H1 (cell line): ENCODE results near the gene C20orf96. TPM values are rescaled to one million over a fixed set of nuclear protein-coding genes. Genes with fewer than 3 reads are reported as not detected.

Experiments used
- CTCF ChIA-PET: fragments of 300-600 bp; sonication (Branson Sonifier 250); formaldehyde crosslinking; loops from one replicate; lab custom pipeline; 2021; ENCODE audit not compliant: partially characterized antibody; lab: Charles Lee
- POLR2A ChIA-PET: fragments of 300-600 bp; sonication (Branson Sonifier 250); formaldehyde crosslinking; loops from one replicate; lab custom pipeline; 2021; ENCODE audit warnings: inconsistent platforms; ENCODE audit not compliant: partially characterized antibody; lab: Charles Lee
- DNase-seq, 2 experiments: peaks; one replicate each; pipeline versions ENCODE4 v3.0.0 to v3.0.0-alpha.2; 2010 to 2022; ENCODE audit warnings: low spot score in 2 of 2, low read depth in 1 of 2, mixed read lengths in 1 of 2
- FAIRE-seq: peaks from 2 replicates; lab custom pipeline; 2011; peaks lifted over from hg19 to GRCh38; lab: Jason Lieb, UNC
- H2AFZ ChIP-seq: 2 replicates; pipeline ENCODE4 v1.8.1; 2012; ENCODE audit warnings: low read length, inconsistent platforms
- H2AK5ac ChIP-seq: 2 replicates; pipeline ENCODE4 v1.6.1; 2013; ENCODE audit warnings: low read depth, low read length
- H2BK120ac ChIP-seq: replicated peaks from 2 replicates; pipeline ENCODE3; 2013; ENCODE audit warnings: low read depth, low read length, inconsistent platforms
- H2BK12ac ChIP-seq: 2 replicates; pipeline ENCODE4 v1.6.1; 2013; ENCODE audit warnings: low read depth, low read length
- H2BK15ac ChIP-seq: 2 replicates; pipeline ENCODE4 v1.6.1; 2013; ENCODE audit warnings: low read length
- H2BK20ac ChIP-seq: 2 replicates; pipeline ENCODE4 v1.6.1; 2013; ENCODE audit warnings: low read length
- H2BK5ac ChIP-seq: 2 replicates; pipeline ENCODE4 v1.6.1; 2013; ENCODE audit warnings: low read depth, low read length
- H3K14ac ChIP-seq: 2 replicates; pipeline ENCODE4 v1.6.1; 2013; ENCODE audit warnings: inconsistent platforms; ENCODE audit not compliant: insufficient read length
- H3K18ac ChIP-seq: 2 replicates; pipeline ENCODE4 v1.6.1; 2013; ENCODE audit warnings: low read length; ENCODE audit errors: extremely low read depth
- H3K23ac ChIP-seq: 2 replicates; pipeline ENCODE4 v1.6.1; 2013; ENCODE audit warnings: inconsistent platforms; ENCODE audit not compliant: insufficient read length
- H3K23me2 ChIP-seq: 2 replicates; pipeline ENCODE4 v1.6.1; 2013; ENCODE audit warnings: low read depth, low read length
- H3K27ac ChIP-seq: 2 replicates; pipeline ENCODE4 v1.6.1; 2011; ENCODE audit warnings: low read depth, low read length, inconsistent platforms
- H3K27me3 ChIP-seq, 4 experiments: replicated peaks in 1 of 4; 1 replicate in 1 of 4; 2 replicates in 3 of 4; pipeline versions ENCODE4 v1.6.1 to v1.8.1; 2011 to 2013; ENCODE audit warnings: low read length in 3 of 4, mild to moderate bottlenecking in 3 of 4, inconsistent platforms in 2 of 4, mixed read lengths in 2 of 4, moderate library complexity in 1 of 4; ENCODE audit not compliant: control insufficient read depth in 3 of 4, insufficient read depth in 3 of 4; ENCODE audit errors: extremely low read depth in 1 of 4
- H3K36me3 ChIP-seq, 4 experiments: 2 replicates each; pipeline versions ENCODE4 v1.6.1 to v1.8.1; 2011 to 2013; ENCODE audit warnings: mild to moderate bottlenecking in 4 of 4, low read length in 3 of 4, moderate library complexity in 2 of 4, control low read depth in 1 of 4, inconsistent platforms in 1 of 4; ENCODE audit not compliant: insufficient read depth in 4 of 4, control insufficient read depth in 2 of 4
- H3K4ac ChIP-seq: replicated peaks from 2 replicates; pipeline ENCODE3; 2013; ENCODE audit warnings: low read length, low read depth, mixed read lengths, inconsistent platforms; ENCODE audit not compliant: insufficient read length
- H3K4me1 ChIP-seq, 4 experiments: replicated peaks in 1 of 4; 1 replicate in 1 of 4; 2 replicates in 3 of 4; pipeline versions ENCODE4 v1.6.1 to v1.8.1; 2011 to 2013; ENCODE audit warnings: low read length in 3 of 4, inconsistent platforms in 2 of 4, mixed read lengths in 1 of 4; ENCODE audit not compliant: insufficient read depth in 4 of 4, control insufficient read depth in 3 of 4
- H3K4me2 ChIP-seq, 2 experiments: 2 replicates each; pipeline versions ENCODE4 v1.6.1 to v1.8.1; 2011 to 2013; ENCODE audit warnings: low read depth in 2 of 2, low read length in 2 of 2, control low read depth in 1 of 2, inconsistent platforms in 1 of 2, mild to moderate bottlenecking in 1 of 2; ENCODE audit not compliant: insufficient read depth in 1 of 2
- H3K4me3 ChIP-seq, 4 experiments: fragments of 200-600, 300-600 bp in 1 of 4; sonication (generic), shearing (Covaris generic), sonication (Bioruptor Twin) in 1 of 4; 2 replicates each; pipeline versions ENCODE4 v1.5.1 to v1.8.1; 2011 to 2016; ENCODE audit warnings: low read length in 4 of 4, low read depth in 3 of 4, control low read depth in 2 of 4, inconsistent platforms in 2 of 4, mild to moderate bottlenecking in 2 of 4, mixed read lengths in 1 of 4, moderate library complexity in 1 of 4; ENCODE audit not compliant: insufficient read depth in 2 of 4; ENCODE audit errors: extremely low read depth in 1 of 4
- H3K56ac ChIP-seq: replicated peaks from 2 replicates; pipeline ENCODE3; 2013; ENCODE audit warnings: low read depth, mild to moderate bottlenecking, mixed read lengths, low read length, inconsistent platforms; ENCODE audit not compliant: insufficient read length
- H3K79me1 ChIP-seq: 2 replicates; pipeline ENCODE4 v1.6.1; 2013; ENCODE audit warnings: low read depth, low read length, control low read depth
- H3K79me2 ChIP-seq, 2 experiments: 2 replicates each; pipeline versions ENCODE4 v1.6.1 to v1.8.1; 2012 to 2013; ENCODE audit warnings: low read length in 2 of 2, mild to moderate bottlenecking in 2 of 2, inconsistent platforms in 1 of 2; ENCODE audit not compliant: insufficient read depth in 2 of 2, control insufficient read depth in 1 of 2
- H3K9ac ChIP-seq, 4 experiments: replicated peaks in 1 of 4; 1 replicate in 1 of 4; 2 replicates in 3 of 4; pipeline versions ENCODE4 v1.6.1 to v1.8.1; 2011 to 2013; ENCODE audit warnings: low read depth in 3 of 4, low read length in 3 of 4, control low read depth in 2 of 4, mild to moderate bottlenecking in 2 of 4, moderate library complexity in 2 of 4, inconsistent platforms in 1 of 4; ENCODE audit errors: extremely low read depth in 1 of 4
- H3K9me3 ChIP-seq, 2 experiments: 2 replicates each; pipeline versions ENCODE4 v1.6.1 to v1.8.1; 2012 to 2013; ENCODE audit warnings: mild to moderate bottlenecking in 2 of 2, moderate library complexity in 2 of 2, control low read depth in 1 of 2, inconsistent platforms in 1 of 2, low read depth in 1 of 2, low read length in 1 of 2, mixed read lengths in 1 of 2; ENCODE audit not compliant: insufficient read depth in 2 of 2
- H4K20me1 ChIP-seq, 2 experiments: replicated peaks in 1 of 2; 2 replicates each; pipeline versions ENCODE3 to v1.8.1; 2011 to 2013; ENCODE audit warnings: inconsistent platforms in 2 of 2, low read length in 2 of 2, mild to moderate bottlenecking in 1 of 2; ENCODE audit not compliant: insufficient read depth in 2 of 2, control insufficient read depth in 1 of 2
- H4K5ac ChIP-seq: 2 replicates; pipeline ENCODE4 v1.6.1; 2013; ENCODE audit warnings: low read length, low read depth, mixed read lengths, inconsistent platforms; ENCODE audit not compliant: insufficient read length
- H4K8ac ChIP-seq: 2 replicates; pipeline ENCODE4 v1.8.0; 2013; ENCODE audit warnings: mild to moderate bottlenecking, moderate library complexity, low read length, inconsistent platforms; ENCODE audit not compliant: insufficient read depth; ENCODE audit errors: extremely low read depth
- H4K91ac ChIP-seq: replicated peaks from 2 replicates; pipeline ENCODE3; 2013; ENCODE audit warnings: low read length, mixed read lengths, inconsistent platforms; ENCODE audit not compliant: insufficient read length
- KDM5A ChIP-seq: fragments of 200-600 bp; IDR thresholded peaks from 2 replicates; pipeline ENCODE4 v1.7.1; 2012; ENCODE audit warnings: mild to moderate bottlenecking, low read length, inconsistent platforms, mixed read lengths
- polyA plus RNA-seq, 7 experiments: library from polyadenylated mRNA; depleted of rRNA in 3 of 7; stranded (reverse) in 5 of 7; unstranded in 2 of 7; fragments of >200 nt in 5 of 7; fragments of 200-250 nt in 2 of 7; gene quantifications; 1 replicate in 5 of 7; 2 replicates in 1 of 7; 4 replicates in 1 of 7; pipeline versions ENCODE4 v1.2.1 to v1.2.3, GENCODE V29; 2011 to 2013; ENCODE audit warnings: missing spikeins in 2 of 7, mixed read lengths in 2 of 7
- total RNA-seq: library from RNA; stranded (reverse); fragmentation: NEBNext Ultra II Directional; extraction: Animal tissue kit (Norgen Biotek cat#: 25700); gene quantifications from 2 replicates; pipeline ENCODE4 v1.2.1, GENCODE V29; 2021

Gene C20orf96
- total and polyA plus RNA-seq, 2 of the 8 experiments (the other 6 are each of a cell fraction or from before 2014, with no cell fraction given), result 19.2 to 21.0 TPM

- H2BK120ac ChIP-seq, result no peak overlapping the region
- H3K14ac ChIP-seq, result no peak overlapping the region
- H3K4me3 ChIP-seq, result no peak overlapping the region
- H4K8ac ChIP-seq, result no peak overlapping the region
- no peak overlapping the region for H3K4me2 ChIP-seq
- H3K23ac ChIP-seq, result no peak overlapping the region
- no peak overlapping the region for H2BK15ac ChIP-seq
- DNase-seq, result no peak
- no peak overlapping the region for H4K5ac ChIP-seq
- H2BK12ac ChIP-seq, result no peak overlapping the region
- no peak overlapping the region for H2BK20ac ChIP-seq
- no peaks in the 10 kb centered on the region for H3K9me3 ChIP-seq
- CTCF ChIA-PET, result interaction anchor here (0.7 kb wide), 1 partner anchor 601 kb away, joined by 3 read pairs; no protein-coding TSS in a partner anchor
- no peak overlapping the region for H3K27ac ChIP-seq
- H3K9ac ChIP-seq, result no peak overlapping the region
- H3K79me1 ChIP-seq, result no peaks in the 10 kb centered on the region
- H2BK5ac ChIP-seq, result no peak overlapping the region
- H2AFZ ChIP-seq, result no peak overlapping the region
- H4K20me1 ChIP-seq, result peaks cover 0 to 4% of the 10 kb centered on the region in 2 experiments
- no peak overlapping the region for H3K56ac ChIP-seq
- no peak for TF ChIP-seq KDM5A
- TF ChIP-seq, all 59 proteins: peak for 0
- Histone ChIP-seq H3K4ac (no peak overlapping the region), H3K27me3 (peaks cover 0 to 3% (median 0%) of the 10 kb centered on the region in 4 experiments; a peak in 2 of 7 replicates), H2AK5ac (no peak overlapping the region), H3K18ac (no peak overlapping the region), H3K23me2 (no peaks in the 10 kb centered on the region; the same call in 1 of the 2 replicates), H3K36me3 (peaks cover 7 to 10% (median 8%) of the 10 kb centered on the region in 4 experiments; a peak in 6 of 8 replicates), H4K91ac (no peak overlapping the region), H3K4me1 (0 out of 7 replicates have a peak, but pooled peaks cover 0 to 2% (median 0%) of the 10 kb centered on the region in 4 experiments), H3K79me2 (no peaks in the 10 kb centered on the region)
- POLR2A ChIA-PET, result no interaction called here
- FAIRE-seq, result no peak
Observed at GRCh38 chr20:271528-271927, 19.0 kb downstream of the C20orf96 start.
